CD14-positive monocyte (primary cell): Measurements from ENCODE around the gene PI4KA. TPM values are rescaled to one million over a fixed set of nuclear protein-coding genes. Genes with fewer than 3 reads are reported as not detected.

Source experiments
- DNase-seq, 3 donors: peaks; one replicate each; pipeline ENCODE4 v3.0.0-alpha.2; 2011 to 2022
- H2AFZ ChIP-seq: 2 replicates; pipeline ENCODE4 v1.6.0; 2012; ENCODE audit warnings: mild to moderate bottlenecking, low read depth, low read length, inconsistent platforms; ENCODE audit not compliant: insufficient read depth, poor library complexity, severe bottlenecking
- H3K27ac ChIP-seq, 2 donors: 1 replicate in 1 of 2; 2 replicates in 1 of 2; pipeline ENCODE4 v1.5.1; 2012 to 2013; ENCODE audit warnings: low read length in 2 of 2, control low read depth in 1 of 2, inconsistent platforms in 1 of 2, low read depth in 1 of 2, mild to moderate bottlenecking in 1 of 2
- H3K27me3 ChIP-seq, 2 donors: one replicate each; pipeline versions ENCODE4 v1.6.0 to v1.6.1; 2011 to 2013; ENCODE audit warnings: low read length in 2 of 2; ENCODE audit not compliant: control insufficient read depth in 2 of 2, insufficient read depth in 2 of 2
- H3K36me3 ChIP-seq, 2 donors: replicated peaks in 1 of 2; 1 replicate in 1 of 2; 2 replicates in 1 of 2; pipeline versions ENCODE4 v1.5.1 to v1.6.1; 2012 to 2013; ENCODE audit warnings: low read length in 2 of 2, control low read depth in 1 of 2, inconsistent platforms in 1 of 2, mild to moderate bottlenecking in 1 of 2; ENCODE audit not compliant: insufficient read depth in 2 of 2, control insufficient read depth in 1 of 2
- H3K4me1 ChIP-seq, 2 donors: 1 replicate in 1 of 2; 2 replicates in 1 of 2; pipeline versions ENCODE4 v1.5.1 to v1.6.1; 2012 to 2013; ENCODE audit warnings: low read length in 2 of 2, control low read depth in 1 of 2, inconsistent platforms in 1 of 2, mild to moderate bottlenecking in 1 of 2, moderate library complexity in 1 of 2; ENCODE audit not compliant: insufficient read depth in 2 of 2, control insufficient read depth in 1 of 2
- H3K4me2 ChIP-seq: replicated peaks from 2 replicates; pipeline ENCODE3; 2012; ENCODE audit warnings: low read length, moderate library complexity, mild to moderate bottlenecking; ENCODE audit not compliant: poor library complexity, severe bottlenecking; ENCODE audit errors: extremely low read depth
- H3K4me3 ChIP-seq, 3 experiments: fragments of 200-600 bp in 1 of 3; sonication (generic) in 1 of 3; replicated peaks in 1 of 3; 1 replicate in 2 of 3; 2 replicates in 1 of 3; pipeline ENCODE4 v1.5.1; 2011 to 2013; ENCODE audit warnings: low read length in 3 of 3, mild to moderate bottlenecking in 3 of 3, control low read depth in 2 of 3, low read depth in 2 of 3, inconsistent platforms in 1 of 3, moderate library complexity in 1 of 3
- H3K79me2 ChIP-seq: 2 replicates; pipeline ENCODE4 v1.6.0; 2012; ENCODE audit warnings: mild to moderate bottlenecking, control low read depth, inconsistent platforms, low read length, moderate library complexity; ENCODE audit not compliant: insufficient read depth
- H3K9ac ChIP-seq: 2 replicates; pipeline ENCODE4 v1.6.0; 2017; ENCODE audit warnings: low read length, mild to moderate bottlenecking; ENCODE audit not compliant: insufficient read depth, poor library complexity, severe bottlenecking
- H3K9me3 ChIP-seq, 2 donors: replicated peaks in 1 of 2; 1 replicate in 1 of 2; 2 replicates in 1 of 2; pipeline versions ENCODE4 v1.5.1 to v1.6.1; 2012 to 2013; ENCODE audit warnings: low read length in 2 of 2, control low read depth in 1 of 2; ENCODE audit not compliant: control insufficient read depth in 1 of 2, insufficient read depth in 1 of 2
- H4K20me1 ChIP-seq: 2 replicates; pipeline ENCODE4 v1.6.0; 2012; ENCODE audit warnings: mild to moderate bottlenecking, low read length, control low read depth, moderate library complexity; ENCODE audit not compliant: insufficient read depth
- H3K27ac Mint-ChIP-seq, 7 donors: one replicate each; pipeline ENCODE4 v1.8.0; 2020; ENCODE audit warnings: mild to moderate bottlenecking in 7 of 7, mixed read lengths in 7 of 7, moderate library complexity in 6 of 7, inconsistent platforms in 2 of 7
- H3K27me3 Mint-ChIP-seq, 3 donors: one replicate each; pipeline ENCODE4 v1.8.0; 2021 to 2022; ENCODE audit warnings: low read depth in 3 of 3, mild to moderate bottlenecking in 3 of 3, mixed read lengths in 3 of 3, moderate library complexity in 3 of 3, inconsistent platforms in 1 of 3
- H3K36me3 Mint-ChIP-seq, 2 donors: one replicate each; pipeline ENCODE4 v1.8.0; 2020; ENCODE audit warnings: mixed read lengths in 2 of 2, inconsistent platforms in 1 of 2, mild to moderate bottlenecking in 1 of 2
- H3K4me1 Mint-ChIP-seq: one replicate; pipeline ENCODE4 v1.8.0; 2020; ENCODE audit warnings: mild to moderate bottlenecking, mixed read lengths
- H3K4me3 Mint-ChIP-seq, 2 donors: one replicate each; pipeline ENCODE4 v1.8.0; 2020; ENCODE audit warnings: mild to moderate bottlenecking in 2 of 2, mixed read lengths in 2 of 2, moderate library complexity in 1 of 2
- H3K9me3 Mint-ChIP-seq, 7 donors: one replicate each; pipeline ENCODE4 v1.8.0; 2020 to 2022; ENCODE audit warnings: mixed read lengths in 7 of 7, mild to moderate bottlenecking in 6 of 7, moderate library complexity in 6 of 7, inconsistent platforms in 2 of 7
- WGBS: methylation state at CpG from one replicate; pipeline ENCODE4 v1.1.5; 2013; ENCODE audit warnings: missing lambda C conversion rate; ENCODE audit not compliant: insufficient coverage; 5-methylcytosine and 5-hydroxymethylcytosine counted together
- intact Hi-C, 2 donors: fragments of 100-400 bp; cut with micrococcal nuclease; formaldehyde crosslinking; loops; one replicate each; pipeline versions ENCODE4 v1.15.0 to v1.15.1; 2023
- polyA plus RNA-seq, 3 donors: library from polyadenylated mRNA; depleted of rRNA in 1 of 3; unstranded in 2 of 3; stranded (reverse) in 1 of 3; fragments of 300-500 nt in 2 of 3; fragments of >200 nt in 1 of 3; fragmentation: Illumina TruSeq in 2 of 3; gene quantifications; 1 replicate in 2 of 3; 2 replicates in 1 of 3; pipeline ENCODE4 v1.2.3, GENCODE V29; 2012 to 2021
- TF ChIP-seq, protein P1 (sequence below): fragments of 200-600 bp; IDR thresholded peaks from one replicate; pipeline ENCODE4 v1.8.0; 2022; ENCODE audit warnings: antibody characterized with exemption, mild to moderate bottlenecking

Gene PI4KA
- polyA plus RNA-seq, 3 donors: 22.8 to 74.4 (median 38.2) TPM

DNA sequence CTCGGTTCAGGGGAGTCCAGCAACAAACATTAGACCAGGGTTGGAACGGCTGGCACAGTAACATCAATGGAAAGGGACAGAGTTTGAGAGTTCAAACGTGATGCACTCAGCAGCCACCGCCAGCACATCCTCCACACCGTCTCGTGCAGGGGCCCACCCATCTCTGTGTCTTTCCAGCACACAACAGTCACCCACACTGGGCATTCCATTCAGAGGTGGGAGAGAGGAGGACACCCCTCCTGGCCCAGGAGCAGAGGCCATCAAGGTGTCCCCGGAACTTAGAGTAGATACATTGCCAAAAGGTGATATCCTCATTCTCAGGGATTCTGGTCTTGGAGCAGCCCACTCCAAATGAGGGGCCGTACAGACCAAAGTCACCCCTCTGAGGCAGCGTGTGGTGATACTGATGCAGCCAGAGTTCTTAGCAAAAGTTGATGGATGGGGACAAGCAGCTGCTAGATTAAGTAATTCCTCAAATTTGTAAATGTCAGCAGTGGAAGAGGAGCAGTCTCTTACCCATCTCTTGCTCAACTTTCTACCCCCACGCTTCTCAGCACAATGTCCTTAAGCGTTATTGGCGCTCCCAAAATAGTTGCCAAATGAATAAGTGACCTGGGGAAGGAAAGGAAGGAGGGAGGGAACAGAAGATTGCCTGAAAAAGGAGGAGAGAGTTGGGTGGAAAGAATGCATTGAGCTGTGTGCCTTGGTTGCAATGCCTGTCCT lies 5.7 kb upstream of the PI4KA start:
- no peak for DNase-seq
- H2AFZ ChIP-seq: no peak overlapping the region
- no peak overlapping the region for H3K4me3 ChIP-seq
- H3K27me3 Mint-ChIP-seq: peaks cover 0 to 2% (median 1%) of the 10 kb centered on the region in 3 donors
- H3K27ac Mint-ChIP-seq: peak overlapping the region in 5 of 7 donors; percentile 60 to 79 (median 73)
- no peak overlapping the region for H3K4me3 Mint-ChIP-seq
- WGBS: 93% methylated on average over 3 of the region's 12 CpGs
- peaks cover 76% of the 10 kb centered on the region for H3K4me1 Mint-ChIP-seq
- H3K4me2 ChIP-seq: no peak overlapping the region
- no peak overlapping the region for H3K9ac ChIP-seq
- H3K36me3 Mint-ChIP-seq: peaks cover 43 to 67% of the 10 kb centered on the region in 2 donors
- TF ChIP-seq, protein P1, sequence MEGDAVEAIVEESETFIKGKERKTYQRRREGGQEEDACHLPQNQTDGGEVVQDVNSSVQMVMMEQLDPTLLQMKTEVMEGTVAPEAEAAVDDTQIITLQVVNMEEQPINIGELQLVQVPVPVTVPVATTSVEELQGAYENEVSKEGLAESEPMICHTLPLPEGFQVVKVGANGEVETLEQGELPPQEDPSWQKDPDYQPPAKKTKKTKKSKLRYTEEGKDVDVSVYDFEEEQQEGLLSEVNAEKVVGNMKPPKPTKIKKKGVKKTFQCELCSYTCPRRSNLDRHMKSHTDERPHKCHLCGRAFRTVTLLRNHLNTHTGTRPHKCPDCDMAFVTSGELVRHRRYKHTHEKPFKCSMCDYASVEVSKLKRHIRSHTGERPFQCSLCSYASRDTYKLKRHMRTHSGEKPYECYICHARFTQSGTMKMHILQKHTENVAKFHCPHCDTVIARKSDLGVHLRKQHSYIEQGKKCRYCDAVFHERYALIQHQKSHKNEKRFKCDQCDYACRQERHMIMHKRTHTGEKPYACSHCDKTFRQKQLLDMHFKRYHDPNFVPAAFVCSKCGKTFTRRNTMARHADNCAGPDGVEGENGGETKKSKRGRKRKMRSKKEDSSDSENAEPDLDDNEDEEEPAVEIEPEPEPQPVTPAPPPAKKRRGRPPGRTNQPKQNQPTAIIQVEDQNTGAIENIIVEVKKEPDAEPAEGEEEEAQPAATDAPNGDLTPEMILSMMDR: no peak
- H3K27me3 ChIP-seq: no peaks in the 10 kb centered on the region
- H3K9me3 Mint-ChIP-seq: no peaks in the 10 kb centered on the region
- peaks cover 79% of the 10 kb centered on the region for H3K79me2 ChIP-seq
- H3K4me1 ChIP-seq: peaks cover 69 to 70% of the 10 kb centered on the region in 2 donors
- peaks cover 7 to 58% of the 10 kb centered on the region in 2 donors for H3K36me3 ChIP-seq
- peaks cover 18% of the 10 kb centered on the region for H4K20me1 ChIP-seq
- H3K27ac ChIP-seq: peak overlapping the region; percentile 7 to 62
- no peaks in the 10 kb centered on the region for H3K9me3 ChIP-seq
- intact Hi-C loops: loop anchor here in 1 of 2 donors (10.0 kb wide), 1 partner anchor 50 kb away; the partner anchor contains the start of gene CRKL

DNA sequence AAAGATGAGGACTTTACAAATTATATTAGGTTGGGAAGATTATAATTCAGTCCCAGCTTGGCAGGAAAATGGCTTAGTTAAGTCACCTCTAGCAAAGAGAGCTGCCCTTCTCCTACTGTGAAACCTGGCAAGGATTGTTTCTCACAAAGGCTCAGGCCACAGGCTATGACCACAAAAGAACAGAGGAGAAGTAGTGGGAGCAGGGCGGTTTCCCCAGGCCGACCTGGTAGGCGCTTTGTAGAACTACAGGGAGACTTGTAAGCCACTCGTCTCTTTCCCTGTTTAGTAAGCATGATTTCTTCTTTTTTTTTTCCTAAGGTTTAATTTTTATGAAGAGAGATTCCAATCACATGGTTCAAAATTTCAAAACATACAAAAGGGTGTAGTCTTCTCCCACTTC lies 4.8 kb upstream of the PI4KA start:
- H3K36me3 Mint-ChIP-seq: peaks cover 35 to 59% of the 10 kb centered on the region in 2 donors
- no peak overlapping the region for H3K4me2 ChIP-seq
- no peak overlapping the region for H3K9ac ChIP-seq
- H3K9me3 ChIP-seq: no peaks in the 10 kb centered on the region
- H4K20me1 ChIP-seq: peaks cover 14% of the 10 kb centered on the region
- H3K27ac ChIP-seq: peak overlapping the region; percentile 8 to 62
- H3K27ac Mint-ChIP-seq: peak overlapping the region in 6 of 7 donors; percentile 28 to 79 (median 64)
- H3K27me3 Mint-ChIP-seq: peaks cover 0 to 2% (median 1%) of the 10 kb centered on the region in 3 donors
- no CpG with 5 or more reads among the region's 4 CpGs for WGBS
- no peak for DNase-seq
- no peaks in the 10 kb centered on the region for H3K9me3 Mint-ChIP-seq
- no peak overlapping the region for H3K4me3 Mint-ChIP-seq
- peaks cover 81% of the 10 kb centered on the region for H3K79me2 ChIP-seq
- H2AFZ ChIP-seq: no peak overlapping the region
- H3K4me1 ChIP-seq: peaks cover 66 to 70% of the 10 kb centered on the region in 2 donors
- H3K27me3 ChIP-seq: no peaks in the 10 kb centered on the region
- intact Hi-C loops: loop anchor here in 1 of 2 donors (10.0 kb wide), 1 partner anchor 51 kb away; the partner anchor contains the start of gene CRKL
- TF ChIP-seq, protein P1: no peak
- H3K36me3 ChIP-seq: peaks cover 7 to 48% of the 10 kb centered on the region in 2 donors
- peaks cover 74% of the 10 kb centered on the region for H3K4me1 Mint-ChIP-seq
- no peak overlapping the region for H3K4me3 ChIP-seq
